Right ventricle myocardium superior (tissue), 1 donor: ENCODE data around the gene ZDHHC14. TPM values are rescaled to one million over a fixed set of nuclear protein-coding genes. Genes with fewer than 3 reads are reported as not detected.
"Not testable (repeated sequence)": the region's sequence is repeated elsewhere in the genome, so short reads cannot be mapped to it uniquely, and the experiment has no call there.

Experiments used
- ATAC-seq: fragments of 200-7000 bp; cut with Tn5 transposase; one replicate; pipeline ENCODE4 v1.9.1; 2020; ENCODE audit warnings: mild to moderate bottlenecking; ENCODE audit not compliant: poor library complexity
- DNase-seq: peaks from one replicate; pipeline ENCODE4 v3.0.0-alpha.2; 2020
- intact Hi-C: fragments of 100-400 bp; cut with DNase I; formaldehyde crosslinking; loops from one replicate; pipeline ENCODE4 v1.11.2; 2022
- total RNA-seq: library from RNA; stranded (reverse); fragmentation: NEBNext Ultra II Directional; extraction: Animal tissue kit (Norgen Biotek cat#: 25700); gene quantifications from one replicate; pipeline ENCODE4 v1.2.1, GENCODE V29; 2021
- donor health status: DM: no; HTN: yes; CAD: no; lungs with severe emphysema.

Gene ZDHHC14
- total RNA-seq, 1 donor from 2014 or later = 9.4 TPM

DNA sequence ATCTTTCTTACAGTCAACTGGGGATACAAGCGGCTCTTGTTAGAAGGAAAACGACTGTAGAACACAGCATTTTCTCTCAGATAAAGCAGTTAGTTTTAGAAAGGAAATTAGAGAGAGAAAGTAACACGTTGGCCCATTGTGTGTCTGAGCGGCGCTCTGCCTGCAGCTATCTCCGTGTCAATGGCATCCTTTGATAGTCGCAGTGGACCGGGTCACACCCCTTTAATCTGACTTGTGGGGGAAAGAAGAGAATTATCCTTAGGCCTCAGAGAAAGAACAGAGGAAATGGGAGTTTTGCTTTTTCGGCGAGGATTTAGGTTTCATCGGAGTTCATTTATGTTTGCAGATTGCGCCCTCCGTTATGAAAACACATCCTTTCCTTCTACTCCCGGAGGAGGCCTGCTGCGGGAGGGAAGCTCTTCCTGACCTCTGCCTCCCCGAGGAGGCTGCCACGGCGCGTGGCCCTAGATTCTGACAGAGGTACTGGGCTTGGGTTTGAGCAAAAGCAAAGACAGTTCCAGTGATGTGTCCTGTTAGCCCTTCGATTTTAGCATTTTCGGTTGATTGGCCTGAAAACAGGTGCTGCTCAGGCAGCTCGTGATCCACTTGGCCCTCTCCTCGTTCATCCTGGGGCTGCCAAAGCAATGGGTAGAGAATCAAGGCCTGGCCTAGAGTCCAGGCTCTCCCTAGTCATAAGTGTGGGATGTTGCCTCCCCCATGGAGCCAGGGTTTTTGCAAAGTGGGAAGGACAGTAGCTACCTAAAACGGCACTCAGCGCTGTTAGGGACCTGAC, 74.9 kb downstream of the ZDHHC14 start:
- intact Hi-C loops = no loop called here
- DNase-seq (no peak), ATAC-seq (no peak)

DNA sequence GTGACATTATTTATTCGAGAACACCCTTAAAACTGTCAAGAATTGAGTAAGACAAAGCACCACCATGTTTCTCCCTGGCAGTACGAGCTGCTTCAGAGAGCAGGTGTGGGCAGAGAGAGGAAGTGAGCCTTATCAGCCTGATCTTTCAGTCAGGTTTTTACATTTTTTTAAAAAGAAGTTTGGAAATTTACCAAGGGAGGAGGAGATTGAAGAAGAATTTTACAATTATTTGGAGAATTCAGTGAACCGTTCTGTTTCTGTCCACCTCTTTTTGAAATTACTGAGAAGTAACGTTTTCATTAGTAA, 75.5 kb downstream of the ZDHHC14 start:
- ATAC-seq = no peak
- intact Hi-C loops = no loop called here
- no peak for DNase-seq

DNA sequence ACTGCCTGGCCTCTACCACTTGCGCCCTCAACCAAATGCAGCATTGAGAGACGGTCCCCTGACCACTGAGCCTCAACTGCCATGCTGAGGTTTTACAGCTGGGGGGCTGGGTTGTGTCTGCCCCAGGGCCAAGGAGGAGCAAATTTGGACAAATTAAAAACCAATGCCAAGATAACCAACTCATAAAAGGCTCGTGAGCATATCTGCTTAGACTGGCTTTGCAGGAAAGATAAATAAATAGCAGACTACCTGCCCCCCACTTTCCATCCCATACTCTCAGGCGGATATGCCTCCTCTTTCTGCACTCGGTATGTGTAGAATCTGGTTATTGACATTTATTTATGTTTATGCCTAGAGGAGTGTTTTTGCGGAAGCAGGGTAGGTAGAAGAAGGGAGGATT, 76.8 kb downstream of the ZDHHC14 start:
- ATAC-seq = no peak
- intact Hi-C loops = no loop called here
- no peak for DNase-seq

DNA sequence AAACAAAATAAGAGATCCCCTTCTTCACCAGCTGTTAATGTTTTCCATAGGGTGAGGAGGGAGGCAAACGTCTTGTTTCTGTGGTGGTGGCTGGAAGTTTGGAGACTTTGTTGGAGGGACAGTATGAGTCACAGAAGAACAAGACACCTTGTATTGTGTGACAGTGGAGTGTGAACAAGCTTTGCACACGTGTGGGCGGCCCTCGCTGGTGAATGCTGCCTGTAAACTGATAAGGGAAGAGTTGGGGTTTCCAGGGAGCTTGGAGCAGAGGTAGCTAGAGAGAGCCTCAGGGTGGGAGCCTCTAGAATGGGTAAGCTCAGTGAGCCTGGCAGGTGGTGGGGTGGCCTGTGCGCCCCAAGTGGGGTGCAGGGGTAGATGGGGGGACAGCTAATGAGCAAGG, 78.3 kb downstream of the ZDHHC14 start:
- DNase-seq = no peak
- ATAC-seq = no peak
- intact Hi-C loops = no loop called here

DNA sequence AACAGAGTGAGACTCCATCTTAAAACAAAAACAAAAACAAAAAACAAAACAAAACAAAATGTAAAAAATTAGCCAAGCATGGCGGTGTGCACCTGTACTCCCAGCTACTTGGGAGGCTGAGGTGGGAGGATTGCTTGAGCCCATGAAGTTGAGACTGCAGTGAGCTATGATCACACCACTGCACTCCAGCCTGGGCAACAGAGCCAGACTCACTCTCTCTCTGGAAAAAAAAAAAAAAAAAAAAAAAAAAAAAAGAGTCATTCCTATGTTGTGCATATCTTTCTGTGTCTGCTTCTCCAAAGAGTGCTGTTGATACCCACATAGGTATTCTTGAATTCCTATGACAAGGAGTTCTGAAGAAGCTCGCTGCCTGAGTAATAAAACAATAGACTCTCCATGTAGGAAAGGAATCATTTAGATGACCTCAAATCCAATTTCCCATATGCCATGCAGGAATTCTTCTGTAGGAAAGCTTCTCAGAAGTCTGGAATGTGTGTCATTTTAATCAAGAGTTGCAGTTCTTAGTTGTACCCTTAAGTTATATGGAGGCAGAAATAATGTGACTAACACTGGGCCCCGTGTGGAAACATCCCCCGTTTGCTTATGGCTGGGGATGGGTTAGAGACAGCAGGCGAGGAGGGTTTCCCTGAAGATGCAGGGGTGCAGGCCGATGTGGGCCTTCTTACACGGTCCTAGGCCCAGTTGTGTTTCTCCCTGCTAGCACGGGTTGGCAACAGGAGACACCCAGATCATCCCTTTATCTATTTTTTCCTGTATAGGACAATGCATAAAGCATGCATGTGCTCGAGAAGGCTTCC, 79.4 kb downstream of the ZDHHC14 start:
- ATAC-seq (no peak), DNase-seq (no peak)
- intact Hi-C loops = no loop called here

DNA sequence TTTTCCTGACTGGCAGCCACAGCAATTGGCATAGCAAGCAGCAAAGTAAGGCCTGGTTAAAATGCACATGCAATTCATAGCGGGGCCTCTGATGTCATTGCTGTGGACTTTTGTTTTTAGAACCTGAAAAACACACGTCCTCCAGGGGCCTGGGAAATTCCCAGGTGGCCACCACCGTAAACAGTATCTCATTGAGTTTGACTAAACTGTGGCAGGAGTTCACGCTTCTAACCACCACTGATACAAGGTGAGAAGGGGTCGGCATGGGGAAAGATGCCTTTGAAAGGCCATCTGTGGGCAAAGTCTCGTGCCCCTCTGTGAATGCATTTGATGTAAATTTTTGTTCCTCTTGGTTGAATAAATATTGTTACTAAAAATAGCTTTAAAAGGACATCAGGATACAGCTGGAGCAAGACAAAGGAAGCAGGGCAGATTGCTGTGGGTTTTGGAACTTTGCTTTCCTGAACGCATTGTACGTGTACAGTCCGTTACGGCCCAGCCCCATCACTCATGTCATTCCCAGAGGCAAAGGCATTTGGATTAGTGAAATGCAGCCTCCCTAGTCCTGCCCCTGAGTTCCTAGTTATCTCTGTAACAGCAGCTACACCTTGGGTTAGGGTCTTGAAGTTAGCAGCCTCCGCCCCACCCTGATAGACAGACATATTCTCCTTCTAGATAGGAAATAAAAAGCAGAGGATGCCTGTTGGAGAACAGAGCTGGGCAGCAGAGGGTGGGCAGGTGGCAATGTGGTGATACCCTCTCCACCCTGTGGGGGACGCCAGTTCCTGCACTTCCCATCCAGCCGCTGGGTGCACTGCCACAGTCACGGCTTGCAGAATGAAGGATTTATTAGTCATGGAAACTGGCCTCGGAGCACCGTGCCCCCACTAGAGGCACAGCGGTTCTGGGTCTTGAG, 80.3 kb downstream of the ZDHHC14 start:
- intact Hi-C loops = no loop called here
- DNase-seq (no peak), ATAC-seq (peak; percentile 39)

DNA sequence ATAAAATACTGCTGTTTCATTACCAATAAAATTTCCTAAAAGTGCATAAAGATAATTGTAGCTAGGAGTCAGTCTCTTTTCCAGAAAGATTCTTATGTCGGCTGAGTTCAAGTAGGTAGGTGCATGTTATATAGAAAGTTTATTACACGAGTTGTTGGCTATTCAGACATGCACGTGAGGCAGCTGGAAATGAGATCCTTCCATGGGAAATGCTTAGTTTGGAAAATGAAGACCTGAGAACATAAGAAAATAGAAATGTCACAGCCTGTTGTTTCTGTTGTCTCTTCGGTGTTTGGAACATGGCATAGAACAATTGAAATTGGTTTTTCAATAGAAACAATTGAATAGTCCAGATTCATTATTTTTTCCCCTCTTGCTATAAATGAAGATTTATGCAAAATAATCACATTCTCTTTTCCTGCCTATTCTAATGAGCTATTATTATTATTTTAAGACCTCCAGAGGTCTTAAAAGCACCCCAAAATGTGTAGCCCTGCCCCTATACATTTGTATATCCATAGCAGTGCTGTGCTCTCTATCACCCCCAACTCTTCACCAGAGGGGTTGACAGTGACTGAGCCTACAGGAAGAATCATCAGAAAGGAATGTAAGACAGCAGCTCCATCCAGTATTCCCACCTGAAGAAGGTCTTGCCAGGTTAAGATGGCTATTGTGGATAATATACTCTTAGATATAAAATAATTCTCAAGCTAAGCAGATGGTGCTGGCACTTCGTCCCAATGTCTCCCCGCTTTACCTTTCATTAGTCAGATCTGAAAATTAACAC, 82.2 kb downstream of the ZDHHC14 start:
- intact Hi-C loops = no loop called here
- ATAC-seq (no peak), DNase-seq (no peak)

DNA sequence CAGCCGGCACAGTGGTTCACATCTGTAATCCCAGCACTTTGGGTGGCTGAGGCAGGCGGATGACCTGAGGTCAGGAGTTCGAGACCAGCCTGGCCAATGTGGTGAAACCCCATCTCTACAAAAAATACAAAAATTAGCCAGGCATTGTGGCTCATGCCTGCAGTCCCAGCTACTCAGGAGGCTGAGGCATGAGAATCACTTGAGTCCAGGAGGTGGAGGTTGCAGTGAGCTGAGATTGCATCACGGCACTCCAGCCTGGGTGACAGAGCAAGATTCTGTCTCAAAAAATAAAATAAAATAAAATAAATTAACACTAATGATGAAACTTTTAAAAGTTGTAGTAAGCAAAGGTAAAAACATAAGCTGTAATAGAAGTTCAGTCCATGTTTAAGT, 82.7 kb downstream of the ZDHHC14 start:
- intact Hi-C loops, DNase-seq, ATAC-seq: not testable (repeated sequence)

DNA sequence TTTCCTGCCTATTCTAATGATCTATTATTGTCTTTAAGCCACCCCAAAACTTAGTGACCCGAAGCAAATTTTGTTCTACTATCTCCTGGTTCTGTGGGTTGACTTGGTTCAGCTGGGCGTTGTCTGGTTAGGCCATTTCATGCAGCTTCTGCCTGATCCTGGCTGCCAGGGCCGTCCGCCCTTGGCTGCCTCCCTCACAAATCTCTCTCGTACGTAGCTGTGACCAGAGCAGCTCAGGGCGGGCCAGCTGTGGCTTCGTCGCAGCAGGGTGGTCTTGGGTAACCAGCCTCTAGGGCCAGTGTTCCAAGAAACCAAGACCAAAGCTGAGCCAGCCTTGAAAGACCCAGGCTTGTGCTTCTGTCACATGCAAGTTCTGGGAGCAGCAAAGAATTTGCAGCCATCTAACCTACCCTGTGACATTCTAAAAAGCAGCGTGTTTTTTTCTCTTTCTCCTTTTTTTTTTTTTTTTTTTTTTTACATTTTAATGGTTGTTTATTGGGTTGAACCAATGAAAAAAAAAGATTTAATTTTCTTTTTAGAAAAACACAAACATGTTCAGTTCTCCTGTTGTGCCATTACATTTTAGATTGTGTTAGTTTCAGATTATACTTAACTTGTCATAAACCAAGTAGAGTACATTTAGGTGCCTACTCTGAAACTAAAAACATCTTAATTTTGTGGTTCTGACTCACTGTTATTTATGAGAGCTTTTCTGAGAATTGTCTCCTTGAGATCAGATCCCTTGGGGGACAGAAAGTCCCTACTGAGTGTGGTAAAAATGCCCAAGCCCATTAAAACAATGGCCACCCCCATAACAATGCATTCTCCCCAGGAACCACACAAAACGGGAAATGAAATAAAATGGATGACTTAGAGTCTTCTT, 83.9 kb downstream of the ZDHHC14 start:
- no peak for ATAC-seq
- intact Hi-C loops = no loop called here
- peak; percentile 51 for DNase-seq

DNA sequence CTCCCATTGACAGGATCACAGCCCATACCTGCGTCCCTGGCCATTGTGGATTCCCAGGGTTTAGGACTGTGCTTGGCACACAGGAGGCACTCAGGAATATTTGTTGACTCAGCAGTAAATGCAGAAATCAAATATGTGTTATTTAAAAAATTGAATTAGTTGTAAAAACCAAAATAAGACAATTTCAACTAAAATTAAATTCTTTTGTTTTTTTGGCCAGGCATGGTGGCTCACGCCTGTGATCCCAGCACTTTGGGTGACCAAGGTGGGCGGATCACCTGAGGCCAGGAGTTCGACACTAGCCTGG, 85.3 kb downstream of the ZDHHC14 start:
- ATAC-seq (no peak), DNase-seq (no peak)
- intact Hi-C loops = no loop called here

DNA sequence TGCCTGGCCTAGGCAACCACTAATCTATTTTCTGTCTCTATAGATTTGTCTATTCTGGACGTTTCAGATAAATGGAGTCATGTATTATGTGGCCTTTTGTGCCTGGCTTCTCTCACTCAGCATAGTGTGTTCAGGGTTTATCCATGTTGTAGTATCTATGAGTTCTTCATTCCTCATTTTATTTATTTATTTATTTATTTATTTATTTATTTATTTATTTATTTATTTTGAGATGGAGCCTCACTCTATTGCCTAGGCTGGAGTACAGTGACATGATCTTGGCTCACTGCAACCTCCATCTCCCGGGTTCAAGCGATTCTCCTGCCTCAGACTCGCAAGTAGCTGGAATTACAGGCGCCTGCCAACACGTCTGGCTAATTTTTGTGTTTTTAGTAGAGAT, 86.3 kb downstream of the ZDHHC14 start:
- DNase-seq, intact Hi-C loops, ATAC-seq: not testable (repeated sequence)

DNA sequence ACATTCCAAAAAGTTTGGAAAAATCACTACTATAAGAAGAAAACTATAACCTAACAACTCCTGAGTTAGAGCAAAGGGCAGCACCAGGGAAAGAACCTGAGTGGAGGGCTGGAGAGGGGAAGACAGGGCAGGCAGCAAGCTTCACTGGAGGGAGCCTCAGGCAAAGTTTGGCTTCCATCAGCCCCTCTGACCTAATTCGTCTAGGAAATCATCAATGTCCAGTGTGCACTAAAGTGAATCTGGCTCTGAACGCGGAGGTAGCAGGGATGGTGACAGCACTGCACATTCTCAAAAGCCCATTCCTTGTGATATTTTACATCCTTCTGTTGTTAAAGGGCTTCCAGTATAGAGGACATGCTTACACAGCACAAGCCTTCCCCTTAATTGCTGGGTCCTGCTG, 87.1 kb downstream of the ZDHHC14 start:
- intact Hi-C loops = no loop called here
- ATAC-seq (no peak), DNase-seq (no peak)

DNA sequence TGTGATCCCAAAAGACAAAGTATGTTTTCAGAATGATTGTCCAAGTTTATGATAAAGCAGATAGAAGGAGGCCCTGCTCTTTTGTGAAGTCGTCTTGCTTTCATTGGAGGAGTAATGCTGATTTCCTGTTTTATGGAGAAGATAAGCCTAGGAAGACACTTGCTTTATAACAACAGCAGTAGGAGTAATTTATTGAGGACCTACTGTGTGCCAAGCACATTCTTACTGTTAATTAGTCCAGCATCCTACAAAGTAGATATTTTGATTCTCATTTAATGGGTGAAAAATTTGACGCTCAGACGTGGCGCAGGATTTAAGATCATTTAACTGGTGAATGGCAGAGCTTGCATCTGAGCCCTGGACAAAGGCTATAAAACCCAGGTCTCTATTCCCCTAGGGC, 87.6 kb downstream of the ZDHHC14 start:
- no peak for DNase-seq
- no peak for ATAC-seq
- intact Hi-C loops = no loop called here

DNA sequence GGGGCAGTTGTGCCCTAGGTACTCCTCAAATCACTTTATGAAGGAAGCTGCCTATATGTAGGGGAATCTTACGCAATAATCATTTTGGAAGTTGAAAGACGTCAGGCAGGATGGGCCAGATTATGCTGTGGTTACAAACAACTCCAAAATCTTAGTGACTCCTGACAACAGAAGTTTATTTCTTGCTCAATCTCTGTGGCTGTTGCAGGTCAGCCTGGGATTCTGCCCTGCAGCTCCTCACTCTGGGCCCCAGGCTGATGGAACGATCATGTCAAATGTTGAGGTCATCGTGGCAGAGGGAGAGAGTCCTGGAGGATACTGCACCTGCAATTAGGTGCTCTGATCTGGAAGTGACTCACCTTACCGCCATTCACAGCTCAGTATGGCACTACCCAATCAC, 88.4 kb downstream of the ZDHHC14 start:
- intact Hi-C loops = no loop called here
- ATAC-seq (no peak), DNase-seq (no peak)

DNA sequence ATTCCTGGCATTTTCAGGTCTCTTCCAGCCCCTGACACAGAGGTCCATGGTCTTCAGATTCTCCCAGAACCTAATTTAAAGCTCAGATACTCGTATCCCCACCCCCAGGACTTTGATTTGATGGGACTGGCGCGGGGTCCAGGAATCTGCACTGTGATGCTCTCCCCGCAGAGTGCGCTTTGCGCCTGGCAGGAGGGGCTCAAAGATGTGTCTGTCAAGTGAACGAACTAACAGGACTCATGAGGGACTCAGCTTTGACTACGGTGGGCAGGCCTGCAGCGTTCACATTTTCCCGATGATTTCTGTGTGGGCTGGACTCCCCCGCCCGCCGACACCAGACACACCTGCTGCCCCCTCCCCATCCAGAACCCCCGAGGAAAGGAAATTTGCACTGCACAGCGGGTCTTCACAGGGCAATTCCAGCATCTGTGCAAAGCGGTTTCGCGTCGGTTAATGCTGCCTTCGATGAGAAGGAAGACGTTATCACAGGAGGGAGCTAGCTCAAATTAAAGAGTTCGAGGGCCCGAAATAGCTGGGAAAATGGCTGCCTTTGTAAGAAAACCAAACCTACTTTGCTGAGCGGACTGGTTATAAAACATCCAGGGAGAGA, 90.2 kb downstream of the ZDHHC14 start:
- ATAC-seq (no peak), DNase-seq (no peak)
- intact Hi-C loops = no loop called here

DNA sequence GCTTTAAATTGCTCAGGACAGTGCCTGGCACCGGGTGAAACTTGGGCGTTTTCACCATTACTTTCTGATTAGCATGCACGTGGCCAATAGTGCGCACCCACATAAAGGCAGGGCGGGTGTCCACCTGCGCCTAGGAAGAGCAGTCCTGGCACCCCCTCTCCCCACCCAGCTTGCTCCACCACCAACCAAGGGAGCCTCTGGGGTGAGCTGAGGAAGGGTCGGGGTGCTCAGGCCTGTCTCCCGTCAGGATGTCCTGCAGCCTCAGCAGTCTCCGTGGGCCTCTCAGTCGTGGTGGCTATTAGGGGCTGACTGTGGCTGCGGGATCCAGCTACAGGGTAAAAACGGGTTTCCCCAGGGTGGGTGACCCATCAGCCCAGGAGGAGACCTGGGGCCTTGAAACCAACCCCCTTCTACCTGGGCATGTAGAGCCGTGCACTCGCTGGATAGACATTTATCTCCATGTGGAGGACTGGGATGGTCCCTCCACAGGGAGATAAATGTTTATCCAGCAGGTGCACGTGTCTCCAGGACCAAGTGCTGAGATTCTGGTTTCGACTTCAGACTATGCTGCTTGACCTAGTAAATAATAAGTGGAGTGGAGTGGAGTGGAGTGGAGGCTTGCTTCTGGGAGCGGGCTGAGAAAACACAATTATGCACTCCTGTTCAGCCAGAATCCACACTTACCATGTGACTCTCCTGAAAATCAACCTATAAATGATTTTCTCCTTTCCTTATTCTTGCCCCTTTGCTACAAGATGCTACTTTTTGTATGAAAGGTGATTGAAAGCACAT, 91.1 kb downstream of the ZDHHC14 start:
- DNase-seq (no peak), ATAC-seq (no peak)
- intact Hi-C loops = no loop called here

DNA sequence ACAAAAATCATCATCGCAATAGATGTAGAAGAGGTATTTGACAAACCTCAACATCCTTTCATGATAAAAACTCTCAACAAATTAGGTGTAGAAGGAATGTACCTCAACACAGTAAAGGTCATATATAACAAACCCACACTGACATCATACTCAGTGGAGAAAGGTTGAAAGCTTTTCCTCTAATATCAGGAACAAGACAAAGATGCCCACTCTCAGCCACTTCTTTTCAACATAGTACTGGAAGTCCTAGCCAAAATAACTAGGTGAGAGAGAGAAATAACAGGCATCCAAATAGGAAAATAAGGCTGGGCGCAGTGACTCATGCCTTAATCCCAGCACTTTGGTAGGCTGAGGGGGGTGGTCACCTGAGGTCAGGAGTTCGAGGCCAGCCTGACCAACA, 95.8 kb downstream of the ZDHHC14 start:
- intact Hi-C loops = no loop called here
- DNase-seq = no peak
- peak; percentile 12 for ATAC-seq
